Hepatocyte (in vitro differentiated cells): ENCODE measurements around the gene VOPP1.

ENCODE experiments used
- CTCF ChIP-seq: fragments of 200-600 bp; sonication (generic); IDR thresholded peaks from 2 replicates; pipeline ENCODE4 v1.5.1; 2016; ENCODE audit warnings: antibody characterized with exemption, mild to moderate bottlenecking; ENCODE audit not compliant: poor library complexity
- EZH2 ChIP-seq: fragments of 200-600 bp; sonication (generic); IDR thresholded peaks from 2 replicates; pipeline ENCODE4 v1.6.1; 2016; ENCODE audit warnings: antibody characterized with exemption, mild to moderate bottlenecking, borderline replicate concordance
- EZH2phosphoT487 ChIP-seq: fragments of 200-600 bp; sonication (generic); IDR thresholded peaks from one replicate; pipeline ENCODE4 v1.6.1; 2018; ENCODE audit warnings: antibody characterized with exemption, mild to moderate bottlenecking, low read depth, moderate library complexity; ENCODE audit not compliant: unreplicated experiment, severe bottlenecking

DNA sequence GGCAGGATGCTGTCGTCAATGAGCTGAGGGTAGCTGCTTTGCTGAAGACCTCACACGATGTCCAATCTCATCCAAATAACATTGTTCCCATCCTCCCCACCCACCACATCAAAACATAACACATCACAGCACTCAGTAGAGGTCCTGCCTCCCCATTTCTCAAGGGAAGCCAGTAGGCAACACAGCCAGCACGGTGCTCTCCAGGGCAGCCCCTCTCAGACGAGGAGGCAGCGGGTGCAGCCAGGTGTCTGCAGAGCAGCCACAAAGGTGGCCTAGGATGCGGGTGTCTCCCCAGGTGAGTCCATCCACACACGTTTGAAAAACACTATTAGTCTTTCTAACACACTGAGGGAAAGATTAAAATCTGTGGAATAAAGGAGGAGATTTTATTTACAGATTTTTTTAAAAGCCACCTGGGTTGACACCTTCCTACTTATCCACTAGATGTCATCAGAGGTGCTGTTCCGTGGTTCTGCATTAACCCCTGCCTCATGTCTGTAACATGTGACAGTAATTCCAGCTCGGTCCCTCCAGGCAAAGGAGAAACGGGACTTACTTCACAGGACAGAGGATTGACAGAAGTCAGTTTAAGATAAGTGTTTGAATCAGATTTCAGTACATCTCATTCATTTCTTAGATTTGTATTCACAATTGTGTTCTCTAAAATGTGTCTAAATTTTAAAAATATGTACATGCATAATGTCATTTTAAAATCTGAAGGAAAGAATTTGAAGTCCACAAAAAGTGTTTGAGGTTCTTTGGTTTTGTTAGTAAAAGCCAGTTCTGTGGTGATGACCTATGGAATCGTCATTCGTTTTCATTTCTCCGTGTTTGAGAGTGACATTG lies 139.1 kb downstream of the VOPP1 start:
- peak; percentile 50 for TF ChIP-seq CTCF
- no peak for TF ChIP-seq EZH2phosphoT487
- TF ChIP-seq EZH2: no peak
